Measurements from ENCODE around the gene TAF1B.

- no peak for TF ChIP-seq CTCF (IDR thresholded peaks at IDR 0.05; ENCODE audit: insufficient read depth, low read length, poor library complexity, severe bottlenecking)
- TF ChIP-seq EZH2phosphoT487 (conservative IDR thresholded peaks at IDR 0.05; ENCODE audit: low read length), result no peak
Measured at GRCh38 chr2:9883897-9884296, 40.6 kb downstream of the TAF1B start.

All from SU-DHL-6 (cell line).